Fibroblast of the aortic adventitia (primary cell): Measurements from ENCODE around the gene ATP6V1G2. TPM values are rescaled to one million over a fixed set of nuclear protein-coding genes. Genes with fewer than 3 reads are reported as not detected.
"Not testable (repeated sequence)": the region's sequence is repeated elsewhere in the genome, so short reads cannot be mapped to it uniquely, and the experiment has no call there.

Experiments used
- DNase-seq: peaks from one replicate; pipeline ENCODE4 v3.0.0-alpha.2; 2010; ENCODE audit warnings: low read depth
- H3K4me3 ChIP-seq: 2 replicates; pipeline ENCODE4 v1.5.1; 2011; ENCODE audit warnings: low read depth, mild to moderate bottlenecking, control low read depth, low read length, moderate library complexity
- total RNA-seq: library from RNA; depleted of rRNA; stranded (reverse); fragments of >200 nt; gene quantifications from 2 replicates; pipeline ENCODE4 v1.2.3, GENCODE V29; 2012; ENCODE audit warnings: low replicate concordance
- TF ChIP-seq, protein P1 (sequence below): IDR thresholded peaks from 2 replicates; pipeline ENCODE4 v1.5.1; 2011; ENCODE audit warnings: mild to moderate bottlenecking, low read length, control low read depth, inconsistent platforms; ENCODE audit not compliant: insufficient read depth

ATP6V1G2 gene
- 3.8 and 6.7 TPM in 2 replicates for total RNA-seq

DNA sequence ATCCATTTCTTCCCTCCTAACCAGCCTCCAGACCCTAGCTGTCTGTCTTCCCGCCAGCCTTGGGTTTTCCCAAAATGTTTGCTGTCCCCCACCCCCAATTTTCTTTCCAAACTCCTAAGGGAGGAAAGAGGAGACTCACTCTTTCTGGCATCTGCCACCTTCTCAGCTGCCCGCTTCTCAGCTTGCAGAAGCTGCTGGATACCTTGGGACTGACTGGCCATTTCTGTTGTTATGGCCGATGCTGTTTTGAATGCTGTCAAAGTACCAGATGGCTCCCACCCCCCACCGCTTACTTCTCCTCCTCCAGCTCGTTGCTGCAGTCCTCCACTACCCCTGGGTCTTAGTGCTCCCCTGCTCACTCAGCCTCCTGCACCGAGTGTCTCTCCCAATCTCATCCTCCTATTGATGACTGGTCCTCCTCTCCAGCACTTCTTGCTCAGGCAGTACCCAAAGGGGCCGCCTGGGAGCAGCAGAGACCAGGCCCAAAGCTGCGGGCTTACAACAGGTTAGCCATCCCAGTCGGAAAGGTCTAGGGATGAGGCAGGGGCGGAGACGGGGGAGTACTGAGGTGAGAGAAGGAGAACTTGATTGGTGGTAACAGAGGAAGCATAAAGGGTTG, at the start of gene ATP6V1G2:
Gene ATP6V1G2 (minus strand): TSS at position 270 of the 619 bp plus-strand sequence. CDS start 49 bp downstream, at position 221.
- peak; percentile 93 for DNase-seq
- TF ChIP-seq, protein P1, sequence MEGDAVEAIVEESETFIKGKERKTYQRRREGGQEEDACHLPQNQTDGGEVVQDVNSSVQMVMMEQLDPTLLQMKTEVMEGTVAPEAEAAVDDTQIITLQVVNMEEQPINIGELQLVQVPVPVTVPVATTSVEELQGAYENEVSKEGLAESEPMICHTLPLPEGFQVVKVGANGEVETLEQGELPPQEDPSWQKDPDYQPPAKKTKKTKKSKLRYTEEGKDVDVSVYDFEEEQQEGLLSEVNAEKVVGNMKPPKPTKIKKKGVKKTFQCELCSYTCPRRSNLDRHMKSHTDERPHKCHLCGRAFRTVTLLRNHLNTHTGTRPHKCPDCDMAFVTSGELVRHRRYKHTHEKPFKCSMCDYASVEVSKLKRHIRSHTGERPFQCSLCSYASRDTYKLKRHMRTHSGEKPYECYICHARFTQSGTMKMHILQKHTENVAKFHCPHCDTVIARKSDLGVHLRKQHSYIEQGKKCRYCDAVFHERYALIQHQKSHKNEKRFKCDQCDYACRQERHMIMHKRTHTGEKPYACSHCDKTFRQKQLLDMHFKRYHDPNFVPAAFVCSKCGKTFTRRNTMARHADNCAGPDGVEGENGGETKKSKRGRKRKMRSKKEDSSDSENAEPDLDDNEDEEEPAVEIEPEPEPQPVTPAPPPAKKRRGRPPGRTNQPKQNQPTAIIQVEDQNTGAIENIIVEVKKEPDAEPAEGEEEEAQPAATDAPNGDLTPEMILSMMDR = peak; percentile 99
- peak within 1 kb of the TSS; percentile 71 for H3K4me3 ChIP-seq

DNA sequence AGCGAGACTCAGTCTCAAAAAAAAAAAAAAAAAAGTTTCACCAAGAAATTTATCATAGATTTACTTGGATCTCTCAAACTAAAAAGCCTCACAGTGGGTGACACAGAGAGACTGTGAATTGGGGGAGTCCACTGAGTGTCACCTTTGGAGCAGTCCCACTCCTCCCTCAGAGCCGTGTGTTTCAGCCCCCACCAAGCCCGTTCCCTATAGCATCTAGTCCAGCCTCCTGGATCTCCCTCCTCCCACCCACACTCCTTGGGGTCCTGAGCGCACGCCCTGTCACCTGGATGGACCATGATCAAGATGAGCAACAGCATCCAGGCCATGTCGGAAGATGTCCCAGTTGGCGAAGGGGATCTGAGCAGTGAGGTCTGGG, 46.0 kb upstream of the ATP6V1G2 start:
- H3K4me3 ChIP-seq = no peak overlapping the region
- TF ChIP-seq, protein P1 = no peak

DNA sequence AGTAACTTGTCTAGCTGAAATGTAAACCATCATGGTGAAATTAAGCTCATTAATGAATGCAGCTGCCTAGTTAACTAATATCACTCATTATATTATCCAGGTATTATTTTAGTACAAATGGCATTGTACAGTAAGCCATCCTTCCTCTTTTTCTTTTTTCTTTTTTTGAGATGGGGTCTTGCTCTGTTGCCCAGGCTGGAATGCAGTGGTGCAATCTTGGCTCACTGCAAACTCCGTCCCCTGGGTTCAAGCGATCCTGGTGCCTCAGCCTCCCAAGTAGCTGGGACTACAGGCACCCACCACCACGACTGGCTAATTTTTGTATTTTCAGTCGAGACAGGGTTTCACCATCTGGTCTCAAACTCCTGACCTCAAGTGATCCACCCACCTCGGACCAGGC, 44.3 kb upstream of the ATP6V1G2 start:
- DNase-seq = not testable (repeated sequence)

More for the DNA sequence above, 46.0 kb upstream of the ATP6V1G2 start:
- DNase-seq = no peak

DNA sequence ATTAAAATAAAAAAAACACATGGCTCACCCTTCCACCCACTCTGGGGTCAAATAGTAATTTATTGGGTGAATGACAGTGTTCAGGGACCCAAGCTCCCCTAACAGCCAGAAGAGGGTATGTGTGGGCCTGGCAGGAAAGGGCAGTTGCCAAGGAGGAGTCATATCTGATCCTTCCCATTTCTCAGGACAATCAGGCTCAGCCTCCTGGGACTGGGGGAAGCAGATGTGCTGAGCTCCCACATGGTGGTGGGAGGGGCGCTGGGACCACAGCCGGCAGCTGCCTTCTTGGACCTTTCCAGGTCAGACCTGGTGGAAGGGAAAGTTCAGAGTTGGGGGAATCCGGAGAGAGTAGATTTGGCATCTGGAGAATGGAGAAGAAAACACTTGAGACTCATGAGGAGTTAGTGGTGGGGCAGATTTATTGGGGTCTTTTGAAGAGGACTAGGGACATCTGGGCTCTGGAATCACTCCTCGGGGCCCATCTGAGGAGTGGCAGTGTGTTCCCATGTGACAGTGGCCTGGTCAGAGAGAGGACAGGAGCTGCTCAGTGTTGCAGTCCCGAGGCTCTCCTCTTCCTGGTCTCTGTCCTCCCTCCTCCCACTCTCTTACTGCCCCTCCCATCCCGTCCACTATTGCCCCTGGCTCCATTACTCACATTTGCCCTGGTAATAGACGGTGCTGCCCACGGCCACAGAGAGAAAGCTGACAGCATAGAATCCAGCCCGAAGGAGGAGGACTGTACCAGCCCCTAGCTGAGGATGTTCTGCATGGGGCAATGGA, 42.7 kb upstream of the ATP6V1G2 start:
- DNase-seq = no peak
- H3K4me3 ChIP-seq = no peak overlapping the region
- TF ChIP-seq, protein P1 = no peak

More for the DNA sequence above, 44.3 kb upstream of the ATP6V1G2 start:
- H3K4me3 ChIP-seq = not testable (repeated sequence)

DNA sequence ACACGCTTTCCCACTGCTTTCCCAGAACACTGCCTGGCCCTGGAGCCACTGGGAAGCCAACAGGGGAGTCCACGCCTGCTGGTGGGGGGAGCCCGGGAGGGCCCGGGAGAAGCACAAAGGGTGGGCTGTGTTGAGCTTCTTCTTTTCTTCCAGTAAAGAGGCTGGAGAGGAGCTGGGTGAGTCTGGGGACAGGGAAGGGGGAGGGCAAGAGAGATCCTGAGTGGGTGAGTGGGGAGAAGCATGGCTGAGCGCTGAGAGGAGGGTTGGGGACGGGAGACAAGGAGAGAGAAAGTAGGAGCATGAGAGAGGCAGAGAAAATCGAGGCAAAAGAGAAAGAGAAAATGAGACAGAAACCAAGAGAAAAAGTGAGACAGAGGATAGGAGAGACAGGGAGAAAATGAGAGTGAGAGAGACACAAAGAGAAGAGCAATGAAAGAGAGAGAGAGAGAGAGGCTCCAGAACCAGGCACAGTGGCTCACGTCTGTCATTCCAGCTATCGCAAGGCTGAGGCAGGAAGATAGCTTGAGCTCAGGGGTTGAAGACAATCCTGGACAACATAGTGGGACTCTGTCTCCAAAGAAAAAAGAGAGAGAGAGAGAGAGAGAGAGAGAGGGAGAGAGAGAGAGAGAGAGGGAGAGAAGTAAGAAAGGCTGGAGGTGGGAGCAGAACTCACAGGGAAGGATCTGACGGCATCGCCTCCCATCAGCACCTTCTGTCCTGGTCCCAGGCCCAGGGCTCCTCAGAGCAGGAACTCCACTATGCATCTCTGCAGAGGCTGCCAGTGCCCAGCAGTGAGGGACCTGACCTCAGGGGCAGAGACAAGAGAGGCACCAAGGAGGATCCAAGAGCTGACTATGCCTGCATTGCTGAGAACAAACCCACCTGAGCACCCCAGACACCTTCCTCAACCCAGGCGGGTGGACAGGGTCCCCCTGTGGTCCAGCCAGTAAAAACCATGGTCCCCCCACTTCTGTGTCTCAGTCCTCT, 41.7 kb upstream of the ATP6V1G2 start:
- TF ChIP-seq, protein P1 = no peak
- no peak for DNase-seq
- H3K4me3 ChIP-seq = no peak overlapping the region

DNA sequence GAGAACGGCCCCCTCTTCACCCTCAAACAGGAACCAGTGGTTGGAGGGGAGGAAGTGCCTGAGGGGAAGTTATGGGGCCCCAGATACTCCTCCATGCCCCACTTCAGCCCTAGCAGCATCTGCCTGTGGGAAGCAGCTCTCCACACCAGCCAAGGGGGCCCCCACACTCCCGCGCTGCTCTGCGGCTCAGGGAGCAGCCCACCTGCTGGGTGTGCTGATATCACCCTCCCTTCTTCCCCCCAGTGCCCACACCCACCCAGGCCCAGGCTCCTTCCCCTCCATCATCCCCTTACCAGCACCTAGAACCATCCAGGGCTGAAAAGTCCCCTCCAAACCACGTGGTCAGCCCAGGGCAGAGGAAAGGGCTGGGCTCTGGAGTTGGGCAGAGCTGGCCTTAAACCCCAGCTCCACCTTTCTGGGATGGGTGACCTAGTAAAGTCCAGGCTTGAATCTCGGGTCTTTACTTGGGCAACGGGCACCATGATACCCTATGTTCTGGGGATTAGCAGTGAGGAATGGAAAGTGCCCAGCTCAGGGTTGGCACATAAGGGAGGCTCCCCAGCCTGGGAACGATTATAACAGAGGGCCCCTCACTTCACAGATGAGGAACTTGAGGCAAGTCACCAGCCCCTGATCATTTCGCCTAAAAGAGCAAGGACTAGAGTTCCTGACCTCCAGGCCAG, 40.3 kb upstream of the ATP6V1G2 start:
- no peak overlapping the region for H3K4me3 ChIP-seq
- TF ChIP-seq, protein P1 = no peak
- DNase-seq = no peak
